AG10803 (cell line): Measurements from ENCODE around the gene PXMP4.

Experiments
- DNase-seq: peaks from one replicate; pipeline ENCODE4 v3.0.0; 2010; ENCODE audit warnings: low read depth
- H3K4me3 ChIP-seq: 2 replicates; pipeline ENCODE4 v1.5.1; 2011; ENCODE audit warnings: mild to moderate bottlenecking, low read length, control low read depth
- CTCF ChIP-seq: conservative IDR thresholded peaks from 2 replicates; pipeline ENCODE4 v1.5.1; 2011; ENCODE audit warnings: mild to moderate bottlenecking, low read length, control low read depth, inconsistent platforms

PXMP4 gene

GRCh38 chr20:33660035-33660684, 60.0 kb downstream of the PXMP4 start:
- no peak for DNase-seq
- H3K4me3 ChIP-seq: no peak overlapping the region
- TF ChIP-seq CTCF: no peak

DNA sequence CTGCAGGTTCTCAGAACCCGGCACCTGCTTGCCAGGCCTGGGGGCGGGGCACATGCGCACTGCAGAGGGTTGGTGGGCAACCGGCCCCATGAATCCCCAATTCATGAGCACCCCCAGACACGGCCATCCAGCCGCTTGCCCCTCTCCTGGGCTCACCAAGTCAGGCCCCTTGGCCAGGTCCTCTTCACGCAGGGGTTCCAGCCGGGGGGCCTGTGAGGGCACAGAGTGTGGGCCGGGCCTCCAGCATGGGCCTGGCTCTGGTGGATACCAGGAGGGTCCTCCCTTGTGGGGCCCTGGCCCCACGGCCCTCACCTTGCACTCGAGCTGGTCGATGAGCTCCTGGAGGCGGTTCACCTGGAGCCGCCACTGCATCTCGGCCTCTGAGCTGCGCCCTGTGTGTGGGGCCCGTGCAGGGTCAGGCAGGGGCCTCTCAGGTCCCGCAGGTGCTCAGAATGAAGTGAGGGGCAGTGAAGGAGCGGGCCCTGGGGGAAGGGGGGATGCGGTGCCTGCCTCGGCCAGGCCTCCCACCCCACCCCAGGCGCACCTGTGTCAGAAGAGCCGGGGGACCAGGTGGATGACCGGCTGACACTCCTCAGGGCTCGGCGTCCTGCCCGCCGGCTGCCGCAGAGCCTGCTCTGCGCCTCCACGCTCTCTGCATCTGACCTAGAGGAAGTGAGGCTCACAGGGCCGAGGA, 60.6 kb downstream of the PXMP4 start:
- no peak overlapping the region for H3K4me3 ChIP-seq
- TF ChIP-seq CTCF: no peak
- no peak for DNase-seq

DNA sequence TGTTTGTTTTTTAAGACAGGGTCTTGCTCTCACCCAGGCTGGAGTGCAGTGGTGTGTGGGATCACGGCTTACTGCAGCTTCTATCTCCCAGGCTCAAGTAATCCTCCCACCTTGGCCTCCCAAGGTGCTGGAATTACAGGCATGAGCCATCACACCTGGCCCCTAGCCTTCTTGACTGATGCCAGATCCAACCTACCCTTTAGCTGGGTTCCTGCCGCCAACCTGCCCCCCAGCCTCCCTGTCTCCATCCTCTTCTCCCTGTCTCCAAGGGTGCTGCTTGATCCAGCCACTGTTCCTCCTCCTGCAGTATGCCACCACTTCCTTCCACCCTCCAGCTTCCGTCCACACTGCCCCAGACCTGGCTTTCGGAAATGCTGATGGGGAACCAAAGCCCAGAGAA, 61.2 kb downstream of the PXMP4 start:
- no peak for TF ChIP-seq CTCF
- H3K4me3 ChIP-seq: no peak overlapping the region
- DNase-seq: no peak

GRCh38 chr20:33658510-33658909, 61.6 kb downstream of the PXMP4 start:
- TF ChIP-seq CTCF: no peak
- no peak for DNase-seq

DNA sequence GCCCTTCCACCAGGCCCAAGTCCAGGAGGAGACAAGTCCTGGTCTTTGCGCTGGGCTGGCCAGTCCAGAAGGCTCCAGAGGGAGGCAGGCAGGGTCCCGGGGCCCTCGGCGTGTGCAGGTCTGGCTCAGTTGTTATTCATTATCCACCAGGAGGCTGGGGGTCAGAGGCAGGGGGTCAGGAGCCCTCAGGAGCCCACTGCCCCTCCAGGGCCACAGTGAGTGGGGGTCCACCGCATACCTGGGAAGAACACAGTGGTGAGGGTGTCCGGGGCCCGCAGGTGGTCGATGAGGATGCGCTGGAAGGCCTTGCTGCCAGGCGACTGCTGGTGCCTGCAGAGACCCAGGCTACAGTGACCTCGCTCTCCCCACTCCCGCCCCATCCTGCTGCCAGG, 62.4 kb downstream of the PXMP4 start:
- H3K4me3 ChIP-seq: no peak overlapping the region
- no peak for DNase-seq
- no peak for TF ChIP-seq CTCF

More at GRCh38 chr20:33658510-33658909, 61.6 kb downstream of the PXMP4 start:
- H3K4me3 ChIP-seq: no peak overlapping the region

GRCh38 chr20:33656783-33657703, 63.1 kb downstream of the PXMP4 start:
- no peak overlapping the region for H3K4me3 ChIP-seq
- no peak for DNase-seq
- no peak for TF ChIP-seq CTCF
